HG03159 (cell line): ENCODE measurements around the gene TEFM.
"Not testable (repeated sequence)": the region's sequence is repeated elsewhere in the genome, so short reads cannot be mapped to it uniquely, and the experiment has no call there.

Source experiments
- ATAC-seq: cut with Tn5 transposase; IDR thresholded peaks from one replicate; pipeline ENCODE4 v1.9.1; 2021; ENCODE audit warnings: mild to moderate bottlenecking, moderate library complexity; ENCODE audit not compliant: unreplicated experiment

Gene TEFM

GRCh38 chr17:30906101-30906911 lies at the start of gene TEFM:
Gene TEFM (minus strand): TSS chr17:30906238. CDS start chr17:30906198, 40 bp downstream.
- ATAC-seq, result peak; percentile 91

- no peak for ATAC-seq
Observed at GRCh38 chr17:30954046-30954830, 48.2 kb upstream of the TEFM start.

- ATAC-seq, result no peak
Observed at GRCh38 chr17:30952638-30953393, 46.8 kb upstream of the TEFM start.

GRCh38 chr17:30950669-30951399 lies 44.8 kb upstream of the TEFM start:
- no peak for ATAC-seq

- no peak for ATAC-seq
Observed at GRCh38 chr17:30950189-30950588, 44.2 kb upstream of the TEFM start.

- no peak for ATAC-seq
Observed at GRCh38 chr17:30947796-30948195, 41.8 kb upstream of the TEFM start.

GRCh38 chr17:30942308-30943079 lies 36.5 kb upstream of the TEFM start:
- no peak for ATAC-seq

GRCh38 chr17:30939051-30939689 lies 33.1 kb upstream of the TEFM start:
- no peak for ATAC-seq

GRCh38 chr17:30933966-30934365 lies 27.9 kb upstream of the TEFM start:
- no peak for ATAC-seq

- ATAC-seq, result not testable (repeated sequence)
Observed at GRCh38 chr17:30931582-30931981, 25.5 kb upstream of the TEFM start.

GRCh38 chr17:30930495-30930894 lies 24.5 kb upstream of the TEFM start:
- no peak for ATAC-seq

- ATAC-seq, result not testable (repeated sequence)
Observed at GRCh38 chr17:30929861-30930260, 23.8 kb upstream of the TEFM start.

- ATAC-seq, result no peak
Observed at GRCh38 chr17:30929081-30929633, 23.1 kb upstream of the TEFM start.

GRCh38 chr17:30928584-30928983 lies 22.5 kb upstream of the TEFM start:
- no peak for ATAC-seq

- ATAC-seq, result no peak
Observed at GRCh38 chr17:30927756-30928155, 21.7 kb upstream of the TEFM start.

GRCh38 chr17:30926516-30926915 lies 20.5 kb upstream of the TEFM start:
- ATAC-seq, result no peak

GRCh38 chr17:30924341-30924740 lies 18.3 kb upstream of the TEFM start:
- ATAC-seq, result no peak

GRCh38 chr17:30922235-30923030 lies 16.4 kb upstream of the TEFM start:
- ATAC-seq, result no peak
